Stimulated activated CD4-positive, alpha-beta T cell treated with anti-CD3 and anti-CD28 coated beads, Interleukin-15, amount 100 ng/mL, for 24 hours (primary cell): Measurements from ENCODE around the gene TTC9C.
"Not testable (repeated sequence)": the region's sequence is repeated elsewhere in the genome, so short reads cannot be mapped to it uniquely, and the experiment has no call there.

Experiments used
- DNase-seq: peaks from one replicate; pipeline ENCODE4 v3.0.0-alpha.2; 2020

The TTC9C gene, protein sequence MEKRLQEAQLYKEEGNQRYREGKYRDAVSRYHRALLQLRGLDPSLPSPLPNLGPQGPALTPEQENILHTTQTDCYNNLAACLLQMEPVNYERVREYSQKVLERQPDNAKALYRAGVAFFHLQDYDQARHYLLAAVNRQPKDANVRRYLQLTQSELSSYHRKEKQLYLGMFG

DNA sequence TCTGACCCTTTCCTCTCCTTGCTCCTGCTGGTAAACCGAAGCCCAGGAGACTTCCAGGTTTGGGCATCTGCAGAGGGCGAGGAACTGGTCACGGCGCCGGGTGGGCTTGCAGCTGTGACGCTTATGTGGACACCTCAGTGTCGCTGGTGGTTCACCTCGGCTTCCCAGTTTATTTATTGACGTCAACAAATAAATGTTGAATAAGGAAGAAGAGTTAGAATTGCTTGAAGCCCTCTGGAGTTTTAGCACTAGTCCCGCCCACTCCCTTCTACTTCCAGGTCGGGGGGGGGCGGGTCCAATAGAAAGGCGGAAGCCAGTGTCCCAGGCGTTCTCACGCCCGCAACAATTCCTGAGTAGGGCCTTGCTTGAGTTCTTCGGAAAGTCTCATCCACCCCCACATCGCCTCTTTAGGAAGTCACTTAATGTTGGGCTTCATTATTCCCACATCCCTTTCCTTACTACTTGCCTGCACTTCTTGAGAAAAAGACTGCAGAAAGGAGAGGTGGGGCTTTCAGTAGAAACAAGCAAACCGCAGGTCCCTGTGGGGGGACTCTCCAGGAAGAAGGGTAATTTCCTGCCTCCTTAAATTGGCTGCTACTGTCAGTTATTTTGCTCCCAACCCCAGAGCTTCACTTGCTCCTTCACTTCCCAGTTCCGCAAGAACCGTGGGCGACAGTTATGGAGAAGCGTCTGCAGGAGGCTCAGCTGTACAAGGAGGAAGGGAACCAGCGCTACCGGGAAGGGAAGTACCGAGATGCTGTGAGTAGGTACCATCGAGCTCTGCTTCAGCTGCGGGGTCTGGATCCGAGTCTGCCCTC, at the start of gene TTC9C:
TTC9C (plus strand) TSS at position 316 of the 818 bp plus-strand sequence; CDS start at position 679, 363 bp downstream.
- peak; percentile 92 for DNase-seq

DNA sequence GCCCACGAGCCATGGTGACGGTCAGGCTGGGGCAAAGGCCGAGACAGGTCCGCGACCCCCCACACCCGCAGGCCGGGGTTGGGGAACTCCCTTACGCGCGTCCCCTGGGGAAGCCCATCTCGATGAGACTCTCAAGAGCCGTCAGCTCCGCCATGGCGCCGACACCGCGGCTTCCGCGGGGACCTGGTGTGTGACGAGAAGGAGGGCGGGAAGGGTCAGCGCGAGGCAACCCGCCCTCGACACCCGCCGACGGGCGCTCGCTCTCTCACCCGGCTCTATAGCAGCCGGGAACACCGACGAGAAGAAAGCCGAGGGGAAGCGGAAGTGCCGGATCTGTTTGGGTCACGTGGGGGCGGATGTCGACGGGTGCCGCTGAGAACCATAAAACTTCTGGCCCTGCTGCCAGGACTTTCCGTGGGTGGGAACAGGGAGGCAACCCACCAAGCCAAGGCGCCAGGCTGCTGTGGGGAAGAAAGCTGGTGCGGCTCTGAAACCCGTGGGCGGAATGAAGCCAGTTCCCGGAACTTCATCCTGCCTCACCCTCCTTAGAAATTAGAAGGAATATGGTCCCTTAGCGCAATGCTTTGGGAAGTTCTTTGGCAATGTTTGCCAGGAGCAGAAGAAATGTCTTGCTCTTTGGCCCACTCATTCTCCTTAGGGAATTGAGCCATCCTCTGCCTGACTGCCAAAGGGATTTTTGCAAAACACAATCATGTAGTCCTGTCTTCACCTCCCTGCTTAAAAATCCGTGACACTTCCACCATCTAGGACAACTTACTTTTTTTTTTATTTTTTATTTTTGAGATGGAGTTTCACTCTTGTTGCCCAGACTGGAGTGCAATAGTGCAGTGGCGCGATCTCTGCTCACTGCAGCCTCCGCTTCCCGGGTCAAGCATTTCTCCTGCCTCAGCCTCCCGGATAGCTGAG, 49.3 kb upstream of the TTC9C start, which contains the start of gene UBXN1:
UBXN1 (minus strand) TSS at position 304 of the 927 bp plus-strand sequence; CDS start at position 154, 150 bp downstream.
- DNase-seq, result peak; percentile 93

DNA sequence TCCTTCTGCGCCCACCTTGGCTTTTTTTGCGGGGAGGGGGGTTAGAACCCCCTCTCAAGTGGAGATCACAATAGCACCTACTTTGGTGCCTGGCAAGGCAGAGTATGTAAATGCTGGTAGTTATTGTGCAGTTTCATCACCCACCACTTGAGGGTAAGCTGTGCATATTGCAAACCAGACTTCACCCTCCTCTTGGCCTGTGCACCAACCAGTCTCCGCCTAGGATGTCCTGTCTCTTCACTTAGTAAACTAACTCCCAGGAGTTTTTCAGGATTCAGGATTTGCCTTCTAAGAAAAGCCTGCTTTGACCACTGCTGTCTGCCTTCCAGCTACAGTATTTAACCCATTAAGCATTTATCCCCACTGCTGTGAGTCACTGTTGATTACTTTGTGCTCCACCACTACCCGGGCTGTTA, 47.5 kb upstream of the TTC9C start:
- DNase-seq, result peak; percentile 43

DNA sequence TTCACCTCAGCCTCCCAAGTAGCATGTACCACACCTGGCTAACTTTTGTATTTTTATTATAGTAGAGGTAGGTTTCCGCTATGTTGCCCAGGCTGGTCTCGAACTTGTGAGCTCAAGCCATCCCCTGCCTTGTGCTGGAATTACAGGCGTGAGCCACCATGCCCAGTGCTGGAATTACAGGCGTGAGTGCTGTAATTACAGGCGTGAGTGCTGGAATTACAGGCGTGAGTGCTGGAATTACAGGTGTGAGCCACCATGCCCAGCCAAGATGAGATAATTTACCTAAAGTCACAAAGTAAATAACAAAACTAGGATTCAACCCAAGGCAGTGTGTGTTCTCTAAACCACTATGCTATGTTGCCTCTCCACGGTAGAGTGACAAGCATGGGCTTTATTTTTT, 45.8 kb upstream of the TTC9C start:
- no peak for DNase-seq

DNA sequence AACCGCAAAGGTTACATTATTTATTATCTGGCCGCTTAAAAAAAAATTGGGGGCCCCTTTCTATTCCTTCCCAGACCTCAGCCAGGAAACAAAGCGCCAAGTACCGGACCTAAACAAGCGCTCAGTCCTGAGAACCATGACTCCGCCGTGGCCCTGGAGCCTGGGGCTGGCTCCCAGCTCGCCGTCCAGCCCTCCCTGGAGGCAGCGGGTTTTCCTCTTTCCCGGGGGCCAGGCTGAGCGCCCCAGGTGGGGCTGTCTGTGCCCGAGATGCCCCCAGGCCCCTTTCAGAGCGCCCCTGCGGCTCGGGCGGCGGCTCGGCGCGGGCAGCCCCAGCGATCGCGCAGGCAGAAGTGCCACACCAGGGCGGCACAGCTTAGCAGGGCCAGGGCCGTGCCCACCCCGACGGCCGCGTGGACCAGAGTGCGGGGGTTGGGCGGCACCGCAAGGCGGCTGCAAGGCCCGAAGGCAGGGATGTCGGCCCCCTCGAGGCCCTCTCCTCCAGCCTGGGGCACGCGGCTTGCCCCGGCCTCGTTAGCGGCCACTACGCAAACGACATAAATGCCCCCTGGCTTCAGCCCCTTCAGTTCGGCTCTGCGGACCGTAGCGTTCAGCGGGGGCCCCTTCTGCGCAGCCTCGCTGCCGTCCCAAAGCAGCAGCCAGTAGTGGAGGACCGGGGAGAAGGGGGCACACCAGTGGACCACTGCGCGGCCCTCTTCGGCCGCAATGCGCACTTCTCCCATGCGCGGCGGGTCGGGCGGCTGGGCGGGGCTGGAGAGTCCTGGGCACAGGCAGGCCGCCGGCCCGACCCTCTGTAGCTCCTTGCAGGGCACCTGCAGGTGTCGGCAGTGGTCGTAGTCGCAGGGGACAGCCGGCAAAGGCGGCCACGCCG, 40.5 kb upstream of the TTC9C start:
- no peak for DNase-seq

DNA sequence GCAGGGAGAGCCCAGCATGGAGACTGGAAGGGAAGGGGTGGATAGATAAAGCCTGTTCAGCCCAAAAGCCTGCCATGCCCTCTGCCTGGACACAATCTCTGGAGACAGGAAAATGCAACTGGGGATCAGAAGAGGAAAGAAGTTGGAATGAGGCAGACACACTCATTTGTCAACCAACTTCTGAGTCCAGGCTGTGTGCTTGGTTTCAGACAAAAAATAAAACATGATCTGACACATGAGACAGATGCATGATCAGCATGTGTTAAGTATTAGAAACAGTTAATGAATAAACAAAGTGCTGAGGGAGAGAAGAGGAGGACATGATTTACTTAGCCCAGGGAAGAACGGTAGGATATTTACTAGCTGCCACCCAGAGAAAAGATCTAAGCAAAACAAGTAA, 39.8 kb upstream of the TTC9C start:
- no peak for DNase-seq

DNA sequence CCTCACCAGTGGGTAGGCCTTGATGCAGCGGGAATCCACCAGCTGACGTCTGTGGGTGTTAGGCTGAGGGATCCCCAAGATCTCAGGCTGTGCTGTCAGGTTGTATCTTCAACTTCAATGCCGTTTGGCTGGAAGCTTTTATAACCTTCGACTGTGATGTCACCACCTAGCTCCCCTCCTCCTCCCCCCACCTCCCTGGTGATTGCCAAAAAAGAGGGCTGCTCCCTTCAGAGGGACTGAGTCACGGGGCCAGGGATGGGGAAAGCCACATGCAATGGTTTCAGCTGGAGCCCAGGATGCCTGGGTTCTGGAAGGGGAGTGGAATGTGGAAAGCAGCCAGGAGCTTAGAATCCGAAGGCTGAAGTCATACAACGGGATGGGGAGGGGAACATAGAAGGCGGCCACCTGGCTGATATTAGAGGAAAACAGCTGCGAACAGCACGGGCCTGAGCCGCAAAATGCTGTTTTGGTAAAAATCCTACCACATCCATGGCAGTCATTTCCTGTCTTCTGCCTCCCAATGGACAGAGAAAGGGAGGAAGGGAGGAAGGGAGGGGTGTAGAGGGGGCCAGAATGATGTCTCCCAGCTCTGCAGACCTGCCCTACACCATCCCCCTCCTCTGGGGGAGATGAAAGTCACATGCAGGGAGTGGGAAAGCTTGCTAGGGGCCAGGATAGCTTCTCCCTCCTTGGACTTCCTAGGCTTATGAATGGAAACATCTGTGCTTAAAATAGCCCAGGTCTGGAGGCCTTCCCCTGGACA, 38.7 kb upstream of the TTC9C start, which contains the start of gene LRRN4CL:
LRRN4CL (minus strand) TSS at position 110 of the 763 bp plus-strand sequence. CDS start 1,022 bp downstream, outside the sequence.
- DNase-seq, result no peak

DNA sequence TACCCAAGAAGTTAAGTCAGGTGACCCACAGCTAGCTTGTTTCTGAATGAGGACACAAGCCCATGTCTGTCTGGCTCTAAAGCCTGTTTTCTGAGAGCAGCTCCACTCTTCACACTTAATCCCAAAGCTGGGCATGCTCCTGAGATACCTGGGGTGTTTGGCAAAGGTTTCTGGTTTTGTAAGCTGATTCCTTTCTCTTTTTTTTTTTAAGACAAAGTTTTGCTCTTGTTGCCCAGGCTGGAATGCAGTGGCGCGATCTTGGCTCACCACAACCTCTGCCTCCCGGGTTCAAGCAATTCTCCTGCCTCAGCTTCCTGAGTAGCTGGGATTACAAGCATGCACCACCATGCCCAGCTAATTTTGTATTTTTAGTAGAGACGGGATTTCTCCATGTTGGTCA, 34.7 kb upstream of the TTC9C start:
- DNase-seq, result not testable (repeated sequence)

DNA sequence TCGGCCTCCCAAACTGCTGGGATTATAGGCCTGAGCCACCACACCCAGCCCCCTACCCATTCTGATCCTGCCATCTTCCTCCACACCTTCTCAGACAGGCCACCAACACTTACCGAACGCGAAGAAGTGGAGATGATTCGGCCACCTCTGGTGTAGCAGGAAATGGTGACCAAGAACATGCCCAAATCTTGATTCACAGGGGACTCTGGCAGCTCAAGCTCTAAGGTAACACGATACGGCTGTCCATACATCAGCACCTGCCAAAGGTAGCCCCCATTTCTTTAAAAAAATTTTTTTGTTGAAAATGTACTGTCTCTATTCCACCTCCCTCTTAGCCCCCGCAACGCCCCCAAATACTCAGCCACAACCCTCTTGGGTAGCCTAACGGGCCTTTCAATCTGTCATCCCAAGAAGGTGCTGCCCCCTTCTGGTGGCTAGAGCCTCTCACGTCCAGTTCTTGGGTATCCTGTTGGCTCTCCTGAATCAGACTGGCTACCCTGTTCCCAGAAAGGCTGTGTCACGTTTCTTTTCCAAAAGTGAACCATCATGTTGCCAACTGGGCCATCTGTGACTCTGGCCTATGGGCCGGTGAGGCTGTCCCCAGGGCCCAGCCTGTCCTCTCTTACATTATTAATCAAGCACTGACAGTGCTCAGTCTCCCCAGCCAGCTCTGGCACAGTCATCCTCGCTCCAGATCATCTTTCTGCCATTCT, 33.7 kb upstream of the TTC9C start:
- DNase-seq, result peak; percentile 83

DNA sequence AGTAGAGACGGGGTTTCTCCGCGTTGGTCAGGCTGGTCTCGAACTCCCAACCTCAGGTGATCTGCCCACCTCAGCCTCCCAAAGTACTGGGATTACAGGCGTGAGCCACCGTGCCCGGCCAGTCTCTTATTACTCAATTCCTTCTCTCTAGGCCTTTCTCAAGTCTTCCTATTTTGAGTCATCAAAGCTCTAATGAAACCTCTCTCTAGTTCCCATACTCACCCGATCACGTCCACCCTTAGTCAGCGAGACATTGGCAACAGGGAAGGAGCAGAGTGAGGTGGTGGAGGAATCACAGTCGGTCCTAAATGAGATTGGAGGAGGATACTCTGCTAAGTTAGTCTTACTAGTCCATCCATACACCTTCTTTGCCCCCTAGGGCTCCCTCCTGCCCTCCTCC, 26.0 kb upstream of the TTC9C start:
- no peak for DNase-seq

DNA sequence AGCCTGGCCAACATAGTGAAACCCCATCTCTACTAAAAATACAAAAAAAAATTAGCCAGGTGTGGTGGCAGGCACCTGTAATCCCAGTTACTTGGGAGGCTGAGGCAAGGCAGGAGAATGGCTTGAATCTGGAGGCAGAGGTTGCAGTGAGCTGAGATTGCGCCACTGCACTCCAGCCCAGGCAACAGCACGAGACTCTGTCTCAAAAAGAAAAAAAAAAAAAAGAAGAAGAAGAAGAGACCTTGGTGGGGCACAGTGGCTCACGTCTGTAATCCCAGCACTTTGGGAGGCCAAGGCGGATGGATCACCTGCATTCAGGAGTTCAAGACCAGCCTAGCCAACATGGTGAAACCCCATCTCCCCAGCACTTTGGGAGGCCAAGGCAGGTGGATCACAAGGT, 24.4 kb upstream of the TTC9C start:
- not testable (repeated sequence) for DNase-seq

DNA sequence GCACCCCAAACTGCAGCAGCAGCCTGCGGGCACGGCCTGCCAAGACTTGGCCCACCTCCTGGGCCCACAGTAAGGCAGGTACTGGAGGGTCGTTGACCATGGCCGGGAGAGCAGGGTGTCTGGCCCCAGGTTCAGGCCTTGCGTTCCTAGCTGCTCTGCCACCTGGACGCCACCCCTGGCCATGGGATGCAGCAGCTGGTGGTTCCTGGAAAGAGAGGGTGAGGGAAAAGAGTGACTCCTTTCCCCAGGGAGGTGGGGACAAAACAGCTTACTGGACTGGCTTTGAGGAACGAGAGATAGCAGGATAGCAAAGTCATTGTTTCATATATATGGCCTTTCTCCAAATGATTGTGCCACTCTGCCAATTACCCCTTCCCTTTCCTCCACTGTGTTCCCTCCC, 22.9 kb upstream of the TTC9C start:
- DNase-seq, result no peak

DNA sequence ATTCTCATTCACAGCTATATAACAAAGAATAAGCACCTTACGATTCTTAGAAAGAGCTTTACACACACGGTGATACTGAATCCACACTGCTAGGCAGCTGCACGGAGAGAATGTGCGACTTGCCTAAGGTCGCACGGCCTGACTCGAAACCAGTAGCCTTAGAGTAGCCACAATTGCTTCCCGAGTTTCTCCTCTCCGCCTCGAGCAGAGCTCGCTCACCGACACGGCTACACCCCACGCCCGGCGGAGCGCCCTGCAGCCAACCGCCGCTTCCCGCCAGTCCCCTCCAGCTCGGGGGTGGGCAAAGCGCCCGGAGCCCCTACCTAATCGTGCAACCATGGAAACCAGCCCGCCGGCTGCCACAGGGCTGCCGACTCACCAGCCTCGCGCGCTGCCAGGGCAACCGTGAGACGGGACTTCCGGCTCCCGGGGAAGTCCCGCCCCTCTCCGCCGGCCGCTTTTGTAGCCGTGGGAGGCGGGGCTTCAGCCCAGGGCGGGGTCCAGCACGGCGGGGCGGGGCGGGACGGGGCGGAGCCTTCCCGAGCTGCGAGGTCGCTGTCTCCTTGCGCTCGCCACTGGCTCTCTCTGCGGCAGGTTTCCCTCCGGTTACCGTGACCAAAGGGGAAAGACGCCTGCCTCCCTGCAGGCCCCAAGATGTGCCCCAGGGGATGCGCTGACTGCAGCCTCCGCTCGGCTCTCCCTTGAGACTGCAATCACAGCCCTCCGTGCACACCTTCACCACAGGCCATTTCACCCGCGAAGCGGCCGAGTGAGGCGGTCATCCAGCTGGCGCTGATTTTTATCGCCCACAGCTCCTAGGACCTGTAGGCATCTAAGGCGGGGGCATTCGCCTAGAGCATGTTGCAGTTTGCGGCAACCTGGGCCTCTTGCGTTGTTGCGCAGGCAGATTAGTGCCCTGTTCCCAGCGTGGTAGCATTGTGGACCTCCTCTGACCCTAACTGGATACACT, 22.1 kb upstream of the TTC9C start:
- peak; percentile 96 for DNase-seq

DNA sequence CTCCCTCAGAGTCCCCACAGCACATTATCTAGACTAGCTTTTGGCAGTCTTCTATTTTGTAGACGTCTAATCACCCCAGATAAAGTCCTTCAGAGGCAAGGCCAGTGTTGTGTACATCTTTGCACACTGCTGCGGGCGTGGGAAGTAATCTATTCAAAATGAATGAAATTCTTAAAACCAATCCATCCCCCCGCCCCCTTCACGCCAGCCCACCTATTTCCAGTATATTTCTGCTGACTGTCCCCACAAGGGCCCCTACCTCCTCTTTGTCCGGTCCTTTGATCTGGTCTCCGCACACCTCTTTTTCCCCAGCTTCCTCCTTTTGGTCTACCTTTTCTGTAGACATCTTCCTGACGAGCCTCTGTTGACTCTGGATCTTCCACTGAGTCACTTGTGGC, 21.4 kb upstream of the TTC9C start:
- DNase-seq, result no peak

DNA sequence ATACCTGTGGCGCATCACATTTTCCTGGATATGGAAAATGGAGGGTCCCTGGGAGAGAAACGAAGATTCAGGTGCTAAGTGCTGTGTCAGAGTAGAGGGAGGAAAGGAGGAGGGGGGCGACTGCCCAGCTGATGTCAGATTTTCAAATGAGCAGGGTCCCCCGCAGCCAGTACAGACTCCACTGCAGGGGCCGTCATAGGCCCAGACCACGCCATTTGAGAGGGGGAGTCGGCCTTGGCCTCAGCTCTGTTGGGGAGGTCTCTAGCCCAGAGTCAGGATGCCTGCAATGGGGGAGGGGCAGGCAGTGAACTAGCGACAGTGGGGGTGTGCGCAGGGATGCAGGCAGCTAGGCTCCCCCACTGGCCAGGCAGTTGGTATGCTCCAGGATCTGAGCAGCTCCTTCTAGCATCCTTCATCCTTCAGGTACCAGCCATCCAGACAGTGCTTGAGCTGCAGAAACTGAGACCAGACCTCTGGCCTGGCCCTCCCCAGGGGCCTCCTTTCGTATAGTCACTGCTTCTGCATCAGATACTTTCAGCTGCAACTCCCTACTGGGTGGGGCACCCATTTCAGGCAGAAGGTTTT, 20.9 kb upstream of the TTC9C start, which contains the start of the genes BSCL2 and GNG3:
BSCL2 (minus strand) TSS at position 148 of the 585 bp plus-strand sequence. CDS start 229 bp downstream, outside the sequence.
GNG3 (plus strand) TSS at position 400 of the 585 bp plus-strand sequence. CDS start 620 bp downstream, outside the sequence.
- no peak for DNase-seq

DNA sequence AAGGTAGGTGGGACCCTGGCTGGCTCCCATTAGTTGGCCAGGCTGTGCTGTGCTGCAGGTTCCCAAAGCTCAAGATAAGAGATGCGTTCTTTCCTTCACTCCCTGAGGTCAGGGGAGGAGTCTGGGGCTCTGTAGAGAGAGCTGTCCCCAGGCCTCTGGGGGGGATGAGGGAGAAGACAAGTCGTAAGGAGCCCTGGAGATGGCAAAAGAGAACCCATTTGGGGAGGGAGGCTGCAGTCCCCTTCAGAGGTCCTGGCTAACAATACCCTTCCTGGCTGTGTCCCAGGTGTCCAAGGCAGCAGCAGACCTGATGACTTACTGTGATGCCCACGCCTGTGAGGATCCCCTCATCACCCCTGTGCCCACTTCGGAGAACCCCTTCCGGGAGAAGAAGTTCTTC, 19.9 kb upstream of the TTC9C start:
- no peak for DNase-seq

DNA sequence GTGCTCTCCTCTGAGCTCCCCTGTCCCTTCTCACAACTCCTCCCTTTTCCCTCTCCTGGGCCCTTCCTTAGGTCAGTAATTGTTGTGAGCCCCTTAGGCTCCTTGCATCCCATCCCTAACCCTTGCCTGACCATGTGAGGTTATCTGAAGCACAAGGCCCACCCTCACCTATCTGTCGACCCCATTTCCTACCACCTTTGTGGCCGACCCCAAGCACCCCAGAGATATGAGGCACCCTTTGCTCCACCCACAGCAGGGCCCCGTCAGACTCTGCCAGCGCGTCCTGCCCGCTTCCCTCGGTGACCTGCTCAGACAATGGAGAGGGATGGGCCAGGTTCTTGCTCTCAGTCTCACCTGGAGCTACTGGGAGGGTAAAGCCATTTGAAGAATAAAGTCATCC, 19.5 kb upstream of the TTC9C start:
- peak; percentile 59 for DNase-seq

DNA sequence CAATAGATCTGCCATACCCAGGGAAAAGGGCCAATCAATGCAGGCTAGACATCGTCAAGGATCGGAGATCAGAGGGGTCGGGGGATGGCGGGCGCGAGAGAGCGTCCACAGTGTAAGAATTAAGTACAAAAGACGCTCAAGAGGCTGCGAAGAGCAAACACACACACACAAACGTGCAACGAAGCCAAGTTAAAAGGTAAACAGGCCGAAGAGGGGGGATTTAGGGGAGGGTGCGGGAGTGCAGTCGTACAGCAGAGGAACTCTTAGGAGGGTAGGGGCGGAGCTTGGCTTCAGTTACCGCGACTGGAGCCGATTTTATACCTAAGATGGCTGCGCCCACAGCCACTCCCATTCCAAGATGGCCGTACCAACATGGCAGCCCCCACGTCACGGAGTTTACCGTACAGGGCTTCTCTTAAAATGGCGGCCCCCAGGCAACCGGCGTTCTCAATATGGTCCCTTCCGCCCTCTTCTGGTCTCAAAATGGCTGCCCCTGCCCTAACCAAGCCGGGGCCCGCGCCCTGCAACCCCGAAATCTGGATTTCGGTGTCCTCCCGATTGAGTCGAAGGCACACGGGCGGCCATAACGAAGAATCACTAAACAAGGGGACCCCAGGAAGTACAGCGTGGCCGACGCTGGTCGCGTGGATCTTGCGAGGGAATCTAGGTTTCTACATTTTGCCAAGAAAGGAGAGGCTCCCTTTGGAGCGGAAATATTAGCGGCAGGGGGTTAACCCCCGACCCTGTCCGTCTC, 18.9 kb upstream of the TTC9C start:
- DNase-seq, result peak; percentile 97
